Stomach (tissue), 4 donors: ENCODE results near the gene ANTXR1.

Source experiments
- CTCF ChIP-seq, 7 experiments: fragments of 450-650 bp in 4 of 7; fragments of 200-600 bp in 3 of 7; sonication (generic) in 3 of 7; IDR thresholded peaks; one replicate each; pipeline ENCODE4 v1.5.1; 2016 to 2019; ENCODE audit warnings: antibody characterized with exemption in 7 of 7, control low read depth in 2 of 7, mild to moderate bottlenecking in 1 of 7
- EP300 ChIP-seq: sonication (generic); formaldehyde crosslinking; IDR thresholded peaks from one replicate; pipeline ENCODE4 v1.6.1; 2017; ENCODE audit warnings: antibody characterized with exemption
- POLR2A ChIP-seq, 4 donors: fragments of 450-650 bp; IDR thresholded peaks; one replicate each; pipeline ENCODE4 v1.6.1; 2016; ENCODE audit warnings: antibody characterized with exemption in 4 of 4, control low read depth in 2 of 4, mild to moderate bottlenecking in 1 of 4, moderate library complexity in 1 of 4

GRCh38 chr2:69041214-69041613 is 28.2 kb downstream of the ANTXR1 start:
- TF ChIP-seq CTCF (IDR thresholded peaks at IDR 0.05) = no peak
- no peak for TF ChIP-seq POLR2A (IDR thresholded peaks at IDR 0.05)
- no peak for TF ChIP-seq EP300
